Endodermal cell (in vitro differentiated cells): ENCODE results near the gene MFAP1. TPM values are rescaled to one million over a fixed set of nuclear protein-coding genes. Genes with fewer than 3 reads are reported as not detected.

Source experiments
- DNase-seq: peaks from one replicate; pipeline ENCODE4 v3.0.0-alpha.2; 2017
- H3K27ac ChIP-seq: 2 replicates; pipeline ENCODE4 v1.5.1; 2013; ENCODE audit warnings: mild to moderate bottlenecking, low read depth, low read length, moderate library complexity
- H3K27me3 ChIP-seq: 2 replicates; pipeline ENCODE4 v1.6.1; 2013; ENCODE audit warnings: mild to moderate bottlenecking, low read length, moderate library complexity; ENCODE audit not compliant: insufficient read depth, control insufficient read depth, poor library complexity, severe bottlenecking
- H3K36me3 ChIP-seq: 2 replicates; pipeline ENCODE4 v1.7.0; 2013; ENCODE audit warnings: mild to moderate bottlenecking, low read length, moderate library complexity; ENCODE audit not compliant: control insufficient read depth, insufficient read depth
- H3K4me1 ChIP-seq: one replicate; pipeline ENCODE4 v1.7.0; 2013; ENCODE audit warnings: low read length; ENCODE audit not compliant: control insufficient read depth, insufficient read depth
- H3K4me3 ChIP-seq: 2 replicates; pipeline ENCODE4 v1.5.1; 2013; ENCODE audit warnings: mild to moderate bottlenecking, low read length, moderate library complexity
- H3K9ac ChIP-seq: 2 replicates; pipeline ENCODE4 v1.6.1; 2013; ENCODE audit warnings: mild to moderate bottlenecking, low read length, moderate library complexity; ENCODE audit not compliant: poor library complexity, severe bottlenecking; ENCODE audit errors: extremely low read depth
- H3K9me3 ChIP-seq: 2 replicates; pipeline ENCODE4 v1.6.1; 2013; ENCODE audit warnings: mild to moderate bottlenecking, low read length, moderate library complexity; ENCODE audit not compliant: control insufficient read depth
- H3K27ac Mint-ChIP-seq: 2 replicates; pipeline ENCODE4 v1.8.0; 2020; ENCODE audit warnings: mixed read lengths
- H3K27me3 Mint-ChIP-seq: 2 replicates; pipeline ENCODE4 v1.8.0; 2021; ENCODE audit warnings: mild to moderate bottlenecking, mixed read lengths; ENCODE audit not compliant: insufficient read depth
- H3K36me3 Mint-ChIP-seq: 2 replicates; pipeline ENCODE4 v1.8.0; 2020; ENCODE audit warnings: low read depth, mixed read lengths
- H3K4me1 Mint-ChIP-seq: 2 replicates; pipeline ENCODE4 v1.8.0; 2020; ENCODE audit warnings: mixed read lengths
- H3K4me3 Mint-ChIP-seq: 2 replicates; pipeline ENCODE4 v1.8.0; 2020; ENCODE audit warnings: mild to moderate bottlenecking, moderate library complexity, mixed read lengths
- H3K9me3 Mint-ChIP-seq: 2 replicates; pipeline ENCODE4 v1.8.0; 2020; ENCODE audit warnings: mild to moderate bottlenecking, mixed read lengths
- WGBS, 2 experiments: methylation state at CpG; one replicate each; pipeline versions ENCODE4 v1.1.5 to v1.1.7; 2013; ENCODE audit warnings: missing lambda C conversion rate in 2 of 2, mixed read lengths in 1 of 2; ENCODE audit not compliant: insufficient coverage in 1 of 2, insufficient read length in 1 of 2; 5-methylcytosine and 5-hydroxymethylcytosine counted together
- total RNA-seq, 2 donors: library from RNA; stranded (reverse); fragmentation: NEBNext Ultra II Directional in 1 of 2; extraction: Animal tissue kit (Norgen Biotek cat#: 25700) in 1 of 2; gene quantifications; 2 replicates in 1 of 2; 3 replicates in 1 of 2; pipeline ENCODE4 v1.2.1, GENCODE V29; 2021
- TF ChIP-seq, protein P1 (sequence below): fragments of 200-600 bp; sonication (generic); conservative IDR thresholded peaks from 2 replicates; pipeline ENCODE4 v1.5.0; 2021; ENCODE audit warnings: antibody characterized with exemption, mild to moderate bottlenecking

MFAP1 gene
- total RNA-seq, 2 donors from 2014 or later = 35.3 to 48.5 TPM

DNA sequence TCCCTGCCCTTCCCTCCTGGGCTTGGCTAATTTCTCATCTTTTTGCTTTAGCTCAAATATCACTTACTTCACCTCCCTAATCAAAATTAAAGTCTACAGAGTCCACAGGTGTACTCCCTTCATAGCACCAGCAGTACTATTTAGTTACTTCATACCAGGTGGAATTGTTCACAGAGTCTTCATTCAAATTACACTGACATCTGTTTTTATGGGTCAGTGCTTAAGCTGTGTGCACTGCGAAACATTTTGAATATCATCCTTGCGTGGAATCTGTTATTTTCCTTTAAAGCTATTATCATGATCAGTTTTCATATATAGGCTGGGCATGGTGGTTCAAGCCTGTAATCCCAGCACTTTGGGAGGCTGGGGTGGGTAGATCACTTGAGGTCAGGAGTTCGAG is 35.1 kb downstream of the MFAP1 start:
- no peak for DNase-seq
- Histone ChIP-seq H3K36me3 (peaks cover 14% of the 10 kb centered on the region), H3K27me3 (no peaks in the 10 kb centered on the region), H3K27ac (no peak overlapping the region), H3K9ac (no peak overlapping the region), H3K4me1 (peaks cover under 1% of the 10 kb centered on the region), H3K4me3 (no peak overlapping the region), H3K9me3 (no peaks in the 10 kb centered on the region)
- H3K4me3 Mint-ChIP-seq = no peak overlapping the region
- TF ChIP-seq, protein P1, sequence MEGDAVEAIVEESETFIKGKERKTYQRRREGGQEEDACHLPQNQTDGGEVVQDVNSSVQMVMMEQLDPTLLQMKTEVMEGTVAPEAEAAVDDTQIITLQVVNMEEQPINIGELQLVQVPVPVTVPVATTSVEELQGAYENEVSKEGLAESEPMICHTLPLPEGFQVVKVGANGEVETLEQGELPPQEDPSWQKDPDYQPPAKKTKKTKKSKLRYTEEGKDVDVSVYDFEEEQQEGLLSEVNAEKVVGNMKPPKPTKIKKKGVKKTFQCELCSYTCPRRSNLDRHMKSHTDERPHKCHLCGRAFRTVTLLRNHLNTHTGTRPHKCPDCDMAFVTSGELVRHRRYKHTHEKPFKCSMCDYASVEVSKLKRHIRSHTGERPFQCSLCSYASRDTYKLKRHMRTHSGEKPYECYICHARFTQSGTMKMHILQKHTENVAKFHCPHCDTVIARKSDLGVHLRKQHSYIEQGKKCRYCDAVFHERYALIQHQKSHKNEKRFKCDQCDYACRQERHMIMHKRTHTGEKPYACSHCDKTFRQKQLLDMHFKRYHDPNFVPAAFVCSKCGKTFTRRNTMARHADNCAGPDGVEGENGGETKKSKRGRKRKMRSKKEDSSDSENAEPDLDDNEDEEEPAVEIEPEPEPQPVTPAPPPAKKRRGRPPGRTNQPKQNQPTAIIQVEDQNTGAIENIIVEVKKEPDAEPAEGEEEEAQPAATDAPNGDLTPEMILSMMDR = no peak
- H3K36me3 Mint-ChIP-seq = peaks cover 14% of the 10 kb centered on the region
- no peak overlapping the region for H3K27ac Mint-ChIP-seq
- peaks cover 2% of the 10 kb centered on the region for H3K27me3 Mint-ChIP-seq
- H3K9me3 Mint-ChIP-seq = peaks cover 4% of the 10 kb centered on the region
- 71 to 100% methylated on average over 2 to 3 of the region's 3 CpGs for WGBS, 2 experiments
- H3K4me1 Mint-ChIP-seq = peaks cover 14% of the 10 kb centered on the region

DNA sequence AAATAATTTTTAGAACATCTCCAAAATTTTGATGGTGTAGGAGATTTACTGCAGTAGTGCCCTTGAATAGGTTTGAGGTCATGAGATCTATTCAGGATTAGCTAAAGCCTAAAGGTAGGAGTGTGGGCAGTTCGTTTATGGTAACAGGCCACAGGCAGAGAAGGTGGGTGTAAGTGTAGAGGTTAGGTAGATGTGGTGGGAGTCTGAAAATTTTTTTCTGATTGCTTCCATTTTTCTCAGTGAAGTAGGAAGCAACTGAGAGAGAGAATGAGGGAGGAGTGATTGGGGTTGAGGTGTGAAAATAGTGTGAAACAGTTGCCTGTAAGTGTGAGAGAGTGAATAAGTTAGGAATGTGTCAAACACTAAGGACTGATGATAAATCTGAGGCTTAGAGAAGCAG is 45.5 kb downstream of the MFAP1 start:
- peaks cover 1% of the 10 kb centered on the region for H3K36me3 Mint-ChIP-seq
- 79 to 100% methylated on average over 1 of the region's 1 CpG for WGBS, 2 experiments
- peaks cover 8% of the 10 kb centered on the region for H3K36me3 ChIP-seq

DNA sequence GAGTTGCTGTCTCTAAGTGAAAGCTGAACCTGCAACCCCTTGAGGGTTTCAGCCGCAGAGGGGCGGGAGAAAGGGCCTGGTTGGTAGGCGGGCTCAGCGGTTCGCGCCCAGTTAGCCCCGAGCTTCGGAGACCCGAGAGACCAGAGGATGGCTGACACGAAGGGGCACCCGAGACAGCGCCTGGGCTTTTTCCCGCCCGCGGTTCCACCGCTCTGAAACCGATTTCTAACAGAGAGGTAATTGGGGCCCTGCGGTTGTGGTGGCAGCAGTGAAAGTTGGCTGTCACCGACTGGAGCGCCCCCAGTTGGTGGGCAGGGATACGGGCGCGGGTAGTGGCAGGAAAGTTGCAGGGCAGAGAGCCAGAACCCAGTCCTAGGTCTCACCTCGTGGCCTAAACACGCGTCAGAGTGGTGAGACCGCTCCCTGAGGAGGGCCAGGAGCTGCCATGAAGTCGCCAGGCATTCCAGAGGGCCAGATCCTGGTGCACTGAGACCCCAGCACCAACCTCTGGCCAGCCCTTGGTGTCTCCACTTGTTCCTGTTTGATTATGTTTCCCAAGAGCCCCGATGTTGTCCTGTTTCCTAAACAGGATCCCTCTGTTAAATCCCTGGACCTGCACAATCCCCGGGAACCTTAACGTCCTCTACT is 47.1 kb downstream of the MFAP1 start:
- Mint-ChIP-seq H3K4me3 (peak overlapping the region; percentile 66), H3K27ac (no peak overlapping the region), H3K27me3 (peaks cover 17% of the 10 kb centered on the region), H3K36me3 (peaks cover 14% of the 10 kb centered on the region), H3K4me1 (peaks cover 12% of the 10 kb centered on the region), H3K9me3 (no peaks in the 10 kb centered on the region)
- H3K9me3 ChIP-seq = no peaks in the 10 kb centered on the region
- peak overlapping the region; percentile 83 for H3K4me3 ChIP-seq
- DNase-seq = peak; percentile 92
- TF ChIP-seq, protein P1 = peak; percentile 84
- 5 to 7% methylated on average over 18 to 31 of the region's 31 CpGs for WGBS, 2 experiments
- H3K27ac ChIP-seq = no peak overlapping the region
- peak overlapping the region; percentile 3 for H3K9ac ChIP-seq
- H3K4me1 ChIP-seq = no peaks in the 10 kb centered on the region
- no peaks in the 10 kb centered on the region for H3K27me3 ChIP-seq
- peaks cover 21% of the 10 kb centered on the region for H3K36me3 ChIP-seq

More for the DNA sequence above, 45.5 kb downstream of the MFAP1 start:
- Histone ChIP-seq H3K4me1 (no peaks in the 10 kb centered on the region), H3K9ac (no peak overlapping the region), H3K9me3 (no peaks in the 10 kb centered on the region), H3K4me3 (no peak overlapping the region), H3K27me3 (no peaks in the 10 kb centered on the region), H3K27ac (no peak overlapping the region)
- Mint-ChIP-seq H3K9me3 (peaks cover under 1% of the 10 kb centered on the region), H3K27ac (no peak overlapping the region), H3K27me3 (peaks cover 19% of the 10 kb centered on the region), H3K4me1 (peaks cover 12% of the 10 kb centered on the region), H3K4me3 (no peak overlapping the region)
- TF ChIP-seq, protein P1 = no peak
- no peak for DNase-seq
